SKM-1 (cell line): ENCODE data around the gene CD55.

Experiments used
- DNase-seq: peaks from one replicate; lab custom pipeline; 2025; ENCODE audit not compliant: unreplicated experiment; lab: John Stamatoyannopoulos, UW

CD55 gene

GRCh38 chr1:207361029-207361428 lies 39.6 kb downstream of the CD55 start:
- no peak for DNase-seq

- DNase-seq = no peak
Measured at GRCh38 chr1:207361889-207362288, 40.4 kb downstream of the CD55 start.

GRCh38 chr1:207362962-207363860 lies 41.7 kb downstream of the CD55 start:
- DNase-seq = no peak

GRCh38 chr1:207363871-207364270 lies 42.4 kb downstream of the CD55 start:
- DNase-seq = no peak

- DNase-seq = no peak
Measured at GRCh38 chr1:207364614-207365013, 43.1 kb downstream of the CD55 start.

- no peak for DNase-seq
Measured at GRCh38 chr1:207365063-207365462, 43.6 kb downstream of the CD55 start.

- DNase-seq = no peak
Measured at GRCh38 chr1:207366022-207366421, 44.5 kb downstream of the CD55 start.

GRCh38 chr1:207388721-207389120 lies 67.2 kb downstream of the CD55 start:
- no peak for DNase-seq

- no peak for DNase-seq
Measured at GRCh38 chr1:207389728-207390464, 68.4 kb downstream of the CD55 start.

- DNase-seq = no peak
Measured at GRCh38 chr1:207393610-207394009, 72.1 kb downstream of the CD55 start.

- DNase-seq = no peak
Measured at GRCh38 chr1:207396168-207396746, 74.8 kb downstream of the CD55 start.

- no peak for DNase-seq
Measured at GRCh38 chr1:207397525-207397926, 76.0 kb downstream of the CD55 start.

GRCh38 chr1:207398986-207399385 lies 77.5 kb downstream of the CD55 start:
- no peak for DNase-seq

GRCh38 chr1:207401578-207401977 lies 80.1 kb downstream of the CD55 start:
- no peak for DNase-seq

GRCh38 chr1:207402744-207403143 lies 81.3 kb downstream of the CD55 start:
- DNase-seq = no peak

GRCh38 chr1:207404849-207405525 lies 83.5 kb downstream of the CD55 start:
- peak; percentile 81 for DNase-seq

GRCh38 chr1:207405814-207406213 lies 84.3 kb downstream of the CD55 start:
- DNase-seq = no peak

- peak; percentile 79 for DNase-seq
Measured at GRCh38 chr1:207407655-207408260, 86.3 kb downstream of the CD55 start.
